Suppressor macrophage (primary cell): ENCODE data around the gene DGKG.
A peak's percentile ranks its signal among the peaks of the same experiment; 100 is the strongest.

Source experiments
- DNase-seq, 4 experiments: peaks; one replicate each; pipeline ENCODE4 v3.0.0-alpha.2; 2020 to 2022

The DGKG gene

DNA sequence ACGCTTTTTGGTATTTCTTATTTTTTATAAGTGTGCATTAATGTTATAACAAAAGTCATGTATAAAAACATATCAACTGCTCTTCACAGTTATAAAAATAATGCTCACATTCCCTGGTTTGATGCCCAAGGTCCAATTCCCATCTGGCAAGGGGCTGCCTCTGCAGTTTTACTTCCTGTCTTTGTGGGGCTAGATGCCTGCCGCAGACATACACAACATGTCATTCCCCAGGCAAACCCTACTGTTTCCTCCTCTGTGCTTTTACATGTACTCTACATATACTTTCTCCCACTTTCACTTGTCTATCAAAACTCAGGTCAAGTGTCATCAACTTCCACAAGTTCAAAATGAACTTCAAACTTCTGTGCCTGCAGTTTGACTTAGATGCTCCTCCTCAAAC is 192.7 kb downstream of the DGKG start:
- peak in 2 of 4 experiments; percentile 36 to 55 for DNase-seq

DNA sequence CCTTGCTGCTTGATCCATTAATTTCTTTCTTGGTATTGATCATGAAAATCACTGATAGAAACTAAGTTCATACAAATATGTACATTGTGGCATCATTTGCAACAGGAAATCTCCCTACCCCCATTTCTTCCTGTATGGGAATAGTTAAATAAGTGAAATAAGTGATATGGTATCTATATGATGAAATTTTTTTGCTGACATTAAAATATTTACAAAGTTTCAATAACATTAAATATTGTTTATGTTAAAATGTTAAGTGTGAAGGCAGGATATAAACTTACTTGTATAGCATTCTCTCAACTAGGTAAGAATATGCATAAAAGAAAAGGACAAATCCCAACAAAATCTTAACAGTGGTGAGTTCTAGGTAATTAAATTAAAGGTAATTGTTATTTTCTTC is 193.1 kb downstream of the DGKG start:
- DNase-seq: no peak

DNA sequence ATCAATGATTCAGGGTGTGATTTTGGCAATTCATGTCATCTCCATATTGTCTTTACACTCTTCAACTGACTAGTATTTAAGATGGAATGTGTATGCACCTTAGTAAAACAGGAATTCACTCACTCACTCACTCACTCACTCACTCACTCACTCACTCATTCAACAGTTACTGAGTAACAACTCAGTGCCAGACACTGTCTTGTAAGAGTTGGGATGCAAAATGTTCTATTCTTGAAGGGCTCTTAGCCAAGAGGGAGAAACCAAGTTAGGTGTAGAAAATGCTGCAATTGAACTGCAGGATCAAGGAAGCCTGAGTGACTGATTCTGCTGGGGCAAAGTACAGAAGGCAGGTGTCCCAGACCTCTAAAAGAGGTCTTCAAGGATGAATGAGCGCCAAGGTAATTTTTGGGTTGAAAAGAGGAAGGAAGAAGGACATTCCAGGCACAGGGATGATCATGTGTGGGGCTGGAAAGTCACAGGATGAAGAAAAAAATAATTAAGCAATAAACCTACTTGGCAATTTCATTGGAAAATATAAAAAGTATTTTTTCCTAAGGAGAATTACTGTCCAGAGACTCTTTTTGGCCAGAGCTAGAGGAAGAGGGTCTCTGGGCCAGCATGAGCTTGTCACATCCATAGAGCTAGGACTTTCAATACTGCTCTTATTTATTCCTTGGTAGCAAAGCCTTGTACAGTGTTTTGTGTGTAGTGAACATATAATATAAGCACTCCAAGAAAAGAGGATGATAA is 194.2 kb downstream of the DGKG start:
- DNase-seq: no peak

DNA sequence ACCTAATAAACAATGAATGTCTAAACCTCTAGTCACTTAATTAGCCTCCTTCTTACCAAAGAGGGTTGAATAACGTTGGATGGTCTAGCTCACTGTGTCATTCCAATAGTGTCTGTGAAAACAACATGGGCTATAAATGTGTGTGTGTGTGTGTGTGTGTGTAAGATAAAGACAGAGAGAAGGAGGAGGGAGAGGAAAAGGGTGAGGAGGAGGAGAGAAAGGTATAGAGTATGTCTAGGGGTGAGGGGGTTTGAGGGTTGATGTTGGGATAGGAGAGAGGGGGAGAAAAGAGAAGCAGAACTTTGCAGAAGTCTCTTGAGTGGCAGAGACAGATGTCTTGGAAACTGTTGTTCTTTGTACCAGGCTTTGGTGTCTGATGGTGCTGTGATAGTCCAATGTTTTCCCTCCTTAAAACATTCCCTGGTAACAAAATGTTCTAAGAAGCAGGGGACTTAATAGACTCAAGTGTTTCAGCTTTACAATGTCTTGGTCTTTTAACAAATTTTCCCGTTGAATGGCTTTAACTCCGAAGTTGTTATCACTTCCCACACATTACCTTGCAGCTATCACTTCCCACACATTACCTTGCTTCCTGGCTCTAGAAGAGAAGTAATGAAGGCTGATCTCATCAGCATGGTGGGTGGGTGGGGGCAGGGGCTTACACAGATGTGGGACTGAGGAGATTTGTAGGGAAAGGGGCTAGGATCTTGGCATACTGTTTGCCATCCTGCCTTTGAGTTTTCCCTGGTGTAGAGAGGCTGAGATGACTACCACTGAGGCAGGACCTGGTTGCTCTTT is 195.3 kb downstream of the DGKG start:
- no peak for DNase-seq

DNA sequence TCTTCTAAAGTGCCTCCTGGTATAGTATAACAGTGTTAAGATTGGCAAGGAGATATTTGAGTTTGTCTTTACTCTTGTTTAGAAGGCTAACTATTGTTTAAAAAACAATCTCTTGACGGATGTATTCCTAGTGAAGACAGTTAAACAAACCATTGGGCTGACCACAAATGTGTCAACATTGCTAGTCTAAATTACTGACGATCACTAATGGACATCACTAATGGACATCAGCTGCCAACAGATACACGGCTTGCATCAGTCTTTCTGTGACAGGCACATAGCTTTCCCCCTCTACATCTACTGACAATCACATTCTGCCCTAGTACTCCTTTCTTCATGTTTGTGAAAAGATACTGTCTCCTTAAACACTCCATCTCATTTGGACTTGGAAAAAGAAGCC is 196.0 kb downstream of the DGKG start:
- no peak for DNase-seq

DNA sequence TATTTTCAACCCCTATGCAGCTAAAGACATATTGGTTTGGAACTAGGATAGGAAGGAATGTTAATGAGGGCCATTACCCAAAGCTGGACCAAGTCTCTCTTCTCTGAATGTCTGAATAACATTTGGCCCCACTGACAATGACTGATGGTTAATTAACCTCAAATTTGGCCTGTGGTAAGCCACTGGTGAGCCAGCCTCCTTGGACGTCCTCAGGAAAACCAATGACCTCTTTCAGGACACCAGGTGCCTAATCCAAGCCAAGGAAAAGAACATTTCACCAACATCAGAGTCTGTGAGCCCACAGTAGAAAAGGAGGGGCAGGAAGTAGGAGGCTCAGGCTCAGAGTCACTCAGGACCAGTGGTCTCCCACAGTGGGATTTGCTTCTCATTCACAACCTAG is 196.7 kb downstream of the DGKG start:
- no peak for DNase-seq

GRCh38 chr3:186164696-186165095 is 197.3 kb downstream of the DGKG start:
- no peak for DNase-seq

GRCh38 chr3:186162221-186162620 is 199.8 kb downstream of the DGKG start:
- DNase-seq: peak; percentile 66 to 93 (median 85)

DNA sequence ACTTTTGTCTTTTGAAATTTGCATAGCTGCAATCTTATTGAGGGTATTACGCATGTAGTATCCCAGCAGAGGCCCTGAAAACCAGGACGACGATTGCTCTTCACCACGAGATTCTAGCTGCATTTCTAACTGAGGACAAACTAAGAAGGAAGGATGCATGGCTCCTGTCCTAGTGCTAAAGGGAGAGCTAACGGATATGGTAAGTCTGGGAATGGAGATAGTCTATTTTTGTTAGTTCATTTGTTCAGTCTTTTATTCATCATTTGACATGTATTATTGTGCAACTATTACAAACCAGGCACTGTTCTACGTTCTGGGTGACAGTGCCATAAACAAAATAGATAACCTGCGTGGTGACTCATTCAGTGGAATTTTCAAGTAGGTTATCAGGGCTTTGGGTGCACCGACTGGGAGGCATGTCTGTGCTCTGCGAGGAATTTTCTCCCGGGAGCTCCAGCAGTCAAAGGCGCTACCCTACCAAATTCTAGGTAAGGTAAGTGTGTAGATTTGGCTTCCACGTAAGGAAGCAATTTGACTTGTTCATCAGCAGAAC is 201.3 kb downstream of the DGKG start:
- no peak for DNase-seq

GRCh38 chr3:186154641-186155040 is 207.4 kb downstream of the DGKG start:
- no peak for DNase-seq

DNA sequence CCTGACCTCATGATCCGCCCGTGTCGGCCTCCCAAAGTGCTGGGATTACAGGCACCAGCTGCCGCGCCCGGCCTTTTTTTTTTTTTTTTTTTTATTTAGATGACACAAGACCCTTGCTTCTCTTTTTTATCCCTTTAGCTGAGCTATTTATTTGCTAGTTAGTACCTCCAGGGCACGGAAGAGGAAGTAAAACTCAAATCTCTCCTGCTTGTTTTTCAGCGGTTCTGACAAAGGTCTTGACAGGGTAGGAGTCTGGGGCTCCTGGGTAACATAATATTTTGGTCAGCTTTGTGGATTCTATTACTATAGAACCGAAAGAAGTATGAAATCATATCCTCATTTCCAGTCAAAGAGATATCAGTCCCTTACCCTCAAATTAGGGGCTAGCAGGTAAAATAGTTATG is 209.1 kb downstream of the DGKG start:
- peak; percentile 75 to 97 (median 87) for DNase-seq

GRCh38 chr3:186152361-186152798 is 209.7 kb downstream of the DGKG start:
- peak in 3 of 4 experiments; percentile 24 to 39 (median 32) for DNase-seq

DNA sequence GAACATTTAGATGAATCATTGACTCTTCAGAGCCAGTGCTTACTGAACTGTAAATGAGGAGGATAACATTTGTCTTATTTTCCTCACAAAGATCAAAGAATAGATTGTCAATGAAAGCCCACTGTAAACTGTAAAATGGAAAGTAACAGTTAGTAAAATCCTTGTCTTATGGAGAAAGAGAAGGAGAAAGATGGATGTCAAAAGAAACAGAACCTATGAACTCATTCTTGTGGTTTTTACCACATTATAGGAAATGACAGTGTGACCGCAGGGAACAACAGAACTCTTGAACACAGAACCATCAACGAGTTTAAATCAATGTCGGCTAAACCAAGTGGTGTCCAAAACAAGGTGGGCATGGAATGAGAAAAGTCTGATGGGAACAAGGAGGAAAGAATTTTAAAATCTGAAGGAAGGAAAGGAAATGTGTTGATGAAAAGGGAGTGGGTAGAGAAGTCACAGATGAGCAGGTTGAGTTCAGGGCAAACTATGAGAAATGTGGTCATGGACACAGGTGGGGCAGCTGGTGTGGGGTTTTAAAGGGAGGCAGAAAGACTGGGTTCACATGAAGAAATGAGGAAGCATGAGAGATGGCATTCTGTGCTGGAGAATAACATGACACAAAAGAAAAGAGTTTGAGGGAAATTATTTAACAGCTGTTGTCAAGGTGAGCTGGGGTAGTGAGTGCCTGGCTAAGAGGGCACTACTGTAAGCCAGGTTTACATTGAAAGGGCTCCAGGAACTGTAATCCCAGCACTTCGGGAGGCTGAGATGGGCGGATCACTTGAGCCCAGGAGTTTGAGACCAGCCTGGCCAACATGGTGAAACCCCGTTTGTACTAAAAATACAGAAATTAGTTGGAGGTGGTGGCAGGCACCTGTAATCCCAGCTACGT is 210.7 kb downstream of the DGKG start:
- DNase-seq: peak in 3 of 4 experiments; percentile 30 to 61 (median 53)

DNA sequence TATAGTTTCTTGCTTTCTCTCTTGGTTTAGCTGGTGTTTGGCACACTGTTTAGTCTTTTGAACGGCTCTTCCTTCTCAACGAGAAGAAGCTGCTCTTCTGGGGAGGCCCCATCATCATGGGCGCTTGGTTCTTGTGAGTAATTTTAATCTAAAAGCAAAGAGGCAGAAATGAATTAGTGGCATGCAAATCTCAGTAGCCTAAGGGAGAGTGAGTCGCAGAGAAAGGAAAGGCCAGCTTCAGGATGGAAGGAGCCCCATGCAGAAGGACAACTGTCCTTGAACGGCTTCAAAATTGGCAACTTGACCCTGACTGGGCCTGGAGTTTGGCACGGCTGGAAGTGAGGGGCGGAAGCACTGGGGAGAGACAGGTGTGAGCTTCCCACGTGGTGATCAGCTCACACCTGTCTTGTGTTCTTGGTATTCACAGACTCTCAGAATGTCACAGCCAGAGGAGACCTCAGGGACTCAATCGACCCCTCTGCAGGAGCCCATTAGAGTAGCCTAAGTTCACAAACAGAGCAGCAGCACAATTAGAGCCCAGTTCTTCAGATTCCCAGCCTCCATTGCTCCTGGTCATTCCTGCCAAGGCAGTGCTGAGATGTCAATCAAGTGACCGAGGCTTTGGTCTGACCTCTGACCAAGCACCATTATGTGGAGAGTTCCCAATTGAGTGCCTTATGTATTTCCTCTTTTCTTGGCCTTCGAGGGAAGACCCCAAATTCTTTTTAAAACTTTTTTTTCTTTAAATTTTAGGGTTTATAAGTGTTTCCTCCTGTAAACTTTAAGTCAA is 211.8 kb downstream of the DGKG start:
- peak in 3 of 4 experiments; percentile 12 to 44 (median 40) for DNase-seq

- DNase-seq: peak in 2 of 4 experiments; percentile 37 to 50
Measured at GRCh38 chr3:186149319-186149960, 212.6 kb downstream of the DGKG start.

DNA sequence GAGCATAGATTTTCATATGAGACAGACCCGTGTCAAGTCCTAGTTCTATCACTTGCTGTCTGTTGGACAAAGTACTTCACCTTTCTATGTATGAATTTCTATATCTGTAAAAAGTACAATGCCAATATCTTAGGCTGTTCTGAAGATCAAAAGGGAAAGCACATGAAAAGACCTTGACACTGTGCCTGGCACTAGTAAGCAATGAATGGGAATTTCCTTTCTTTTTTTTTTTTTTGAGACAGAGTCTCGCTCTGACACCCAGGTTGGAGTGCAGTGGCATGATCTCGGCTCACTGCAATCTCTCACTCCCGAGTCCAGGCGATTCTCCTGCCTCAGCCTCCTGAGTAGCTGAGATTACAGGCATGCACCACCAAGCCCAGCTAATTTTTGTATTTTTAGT is 217.8 kb downstream of the DGKG start:
- no peak for DNase-seq

GRCh38 chr3:186143250-186143649 is 218.8 kb downstream of the DGKG start:
- DNase-seq: no peak

DNA sequence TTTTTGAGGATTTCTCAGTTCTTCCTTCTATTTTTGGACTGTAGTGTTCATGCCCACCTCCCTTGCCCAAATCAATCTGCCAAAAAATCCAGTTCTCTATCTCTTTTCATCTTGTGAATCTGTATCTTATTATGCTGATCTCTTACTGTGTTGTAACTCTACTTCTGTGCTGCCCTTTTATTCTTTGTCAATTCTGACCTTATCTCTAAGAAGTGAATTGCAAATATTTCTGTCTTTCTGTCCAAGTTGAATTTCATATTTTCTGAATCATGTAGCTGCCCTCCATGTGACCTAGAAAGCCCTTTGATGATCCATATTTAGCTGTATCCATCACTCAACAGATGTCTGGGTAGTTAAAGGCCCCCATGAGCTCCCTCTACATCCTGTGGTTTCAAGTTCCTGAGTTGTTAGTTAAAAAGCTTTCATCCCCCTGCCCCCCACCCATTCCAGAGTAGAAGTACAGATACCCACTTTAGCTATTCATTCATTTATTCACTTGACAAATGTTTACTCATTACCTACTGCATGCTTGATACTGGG is 219.6 kb downstream of the DGKG start:
- DNase-seq: no peak

GRCh38 chr3:186141790-186142189 is 220.2 kb downstream of the DGKG start:
- DNase-seq: no peak

DNA sequence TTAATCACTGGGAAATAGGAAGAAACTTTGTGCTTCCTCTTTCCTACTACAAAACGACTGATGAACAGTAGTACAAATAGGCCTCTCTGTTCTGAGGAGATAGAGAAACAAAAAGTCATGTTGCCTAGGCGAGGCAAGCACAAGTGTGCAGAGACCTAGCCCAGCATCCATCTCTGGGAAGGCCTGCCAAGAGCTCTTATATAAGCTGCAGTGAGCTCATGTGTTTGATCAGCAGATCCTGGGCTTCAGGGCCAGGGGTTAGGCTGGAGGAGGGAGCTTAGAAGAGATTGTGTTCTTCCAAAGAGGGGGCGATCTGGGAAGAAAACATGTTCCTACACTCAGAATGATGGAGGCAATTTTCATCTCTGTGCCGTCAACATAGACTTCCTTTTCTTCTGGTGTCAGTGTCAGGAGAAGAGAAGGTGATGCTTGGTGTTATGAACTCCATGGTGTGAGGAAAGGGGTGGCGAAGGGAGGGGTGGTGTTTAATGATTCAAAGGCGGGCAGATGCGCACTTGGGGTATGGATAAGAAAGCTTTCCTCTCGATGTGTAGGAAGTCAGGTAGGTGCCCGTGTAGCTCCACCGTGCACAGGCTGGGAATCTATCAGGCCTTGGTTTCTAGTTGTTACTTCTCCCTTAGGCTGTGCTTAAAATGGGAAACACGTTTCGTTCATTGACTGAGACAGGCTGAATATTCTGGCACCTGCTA is 223.6 kb downstream of the DGKG start:
- DNase-seq: peak in 2 of 4 experiments; percentile 17 to 40
